NCI-H510A treated with DMSO at 0.1 percent for 48 hours (cell line): Measurements from ENCODE around the gene TMEM42.

ENCODE experiments used
- DNase-seq: peaks from one replicate; lab custom pipeline; 2025; lab: John Stamatoyannopoulos, UW

TMEM42 gene

GRCh38 chr3:44874308-44874707, 12.6 kb downstream of the TMEM42 start, which contains the start of gene TGM4:
Gene TGM4 (plus strand): TSS chr3:44874608. CDS start chr3:44874679, 71 bp downstream.
- no peak for DNase-seq

DNA sequence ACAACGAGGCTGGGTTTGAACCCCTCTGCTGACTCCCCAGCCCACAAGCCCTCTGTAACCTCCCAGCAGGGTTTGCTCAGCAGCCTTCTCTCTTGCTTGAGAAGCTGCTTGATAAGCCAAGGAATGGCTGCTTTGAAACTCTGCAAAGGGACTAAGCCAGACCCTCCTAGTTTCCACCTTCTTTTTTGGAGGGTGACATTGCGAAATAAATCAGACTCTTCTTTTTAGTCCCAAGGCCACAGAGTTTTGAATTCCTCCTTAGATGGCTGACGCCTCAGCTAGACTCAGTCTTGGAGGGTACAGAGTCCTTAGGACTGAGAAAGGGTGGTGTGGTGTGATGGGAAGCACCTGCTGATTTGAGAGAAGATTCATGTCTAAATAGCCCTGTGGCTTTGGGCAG, 13.9 kb downstream of the TMEM42 start:
- DNase-seq, result no peak

DNA sequence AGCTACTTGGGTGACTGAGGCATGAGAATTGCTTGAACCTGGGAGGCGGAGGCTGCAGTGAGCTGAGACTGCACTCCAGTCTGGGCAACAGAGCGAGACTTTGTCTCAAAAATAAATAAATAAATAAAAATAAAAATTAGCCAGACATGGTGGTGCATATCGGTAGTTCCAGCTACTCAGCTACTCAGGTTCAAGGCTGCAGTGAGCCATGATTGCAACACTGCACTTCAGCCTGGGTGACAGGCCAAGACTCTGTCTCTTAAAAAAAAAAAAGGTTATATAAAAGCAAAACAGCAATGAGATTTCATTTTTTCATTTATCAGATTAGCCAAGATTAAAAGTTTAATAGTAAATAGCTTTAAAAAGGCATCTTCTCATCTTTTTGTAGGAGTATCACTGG, 15.6 kb downstream of the TMEM42 start:
- no peak for DNase-seq

DNA sequence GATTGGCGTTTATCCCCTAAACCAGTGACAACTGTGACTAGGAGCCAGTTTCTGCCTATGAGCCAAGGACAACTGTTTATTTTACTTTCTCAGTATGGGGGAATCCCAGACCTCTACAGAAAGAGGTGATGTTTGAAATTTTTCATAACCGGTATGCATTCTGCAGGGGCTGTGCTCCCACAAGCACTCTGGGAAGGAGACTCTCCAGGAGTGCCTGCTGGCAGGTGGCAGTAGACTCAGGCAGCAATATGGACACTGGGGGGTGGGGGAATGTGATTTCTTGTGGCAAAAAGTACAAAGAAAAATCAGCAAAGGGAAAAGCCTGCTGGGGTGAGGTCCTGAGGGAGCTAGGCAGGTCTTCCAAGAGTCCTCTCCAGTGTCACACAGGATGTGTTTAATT, 18.6 kb downstream of the TMEM42 start:
- DNase-seq, result no peak

DNA sequence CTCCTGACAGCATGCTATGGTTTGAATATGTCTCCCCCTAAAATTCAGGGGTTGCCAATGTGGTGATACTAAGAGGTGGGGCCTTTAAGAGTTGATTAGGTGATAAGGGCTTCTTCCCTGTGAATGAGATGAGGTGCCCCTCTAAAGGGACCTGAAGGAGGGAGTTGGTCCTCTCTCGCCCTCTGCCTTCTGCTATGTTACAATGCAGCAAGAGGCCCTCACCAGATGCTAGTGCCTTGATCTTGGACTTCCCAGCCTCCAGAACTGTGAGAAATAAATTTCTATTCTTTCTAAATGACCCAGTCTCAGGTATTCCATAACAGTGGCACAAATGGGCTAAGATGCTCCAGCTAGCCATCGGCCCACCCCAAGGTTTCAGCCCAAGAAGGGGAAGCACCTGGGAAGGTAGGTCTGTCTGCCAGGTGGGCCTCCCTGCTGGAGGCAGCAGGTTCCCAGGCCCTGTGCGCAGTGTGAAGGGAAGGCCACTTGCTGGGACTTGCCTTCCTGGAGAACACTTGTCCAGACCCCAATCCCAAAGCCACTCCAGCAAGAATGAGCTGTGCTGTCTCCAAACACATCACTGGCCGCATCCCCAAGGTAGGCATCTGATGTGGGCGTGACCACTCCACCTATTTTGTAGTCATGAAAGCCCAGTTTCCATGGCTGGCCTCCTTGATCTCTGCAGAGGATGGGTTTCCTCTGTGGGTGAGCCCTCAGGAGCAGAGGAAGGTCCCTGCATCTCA, 21.7 kb downstream of the TMEM42 start:
- no peak for DNase-seq

DNA sequence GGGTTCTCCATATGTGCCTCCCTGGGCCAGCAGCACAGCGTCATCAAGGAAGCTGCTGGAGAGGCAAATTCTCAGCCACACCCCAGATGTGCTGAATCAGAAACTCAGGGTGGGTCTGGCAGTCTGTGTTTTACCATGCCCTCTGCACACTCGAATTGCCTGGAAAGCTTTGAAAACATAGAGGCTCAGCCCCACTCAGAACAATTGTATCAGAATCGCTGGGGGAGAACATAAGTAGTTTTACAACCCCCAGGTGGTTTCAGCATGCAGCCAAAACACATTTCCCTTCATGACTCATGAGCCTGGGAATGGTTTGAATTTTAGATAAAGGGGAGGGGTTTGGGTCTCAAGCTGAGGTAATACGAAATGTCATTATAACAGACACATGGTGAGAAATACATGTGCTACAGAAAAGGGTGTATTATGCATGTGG, 22.3 kb downstream of the TMEM42 start:
- DNase-seq, result no peak

- DNase-seq, result no peak
Observed at GRCh38 chr3:44885618-44886017, 23.9 kb downstream of the TMEM42 start.

DNA sequence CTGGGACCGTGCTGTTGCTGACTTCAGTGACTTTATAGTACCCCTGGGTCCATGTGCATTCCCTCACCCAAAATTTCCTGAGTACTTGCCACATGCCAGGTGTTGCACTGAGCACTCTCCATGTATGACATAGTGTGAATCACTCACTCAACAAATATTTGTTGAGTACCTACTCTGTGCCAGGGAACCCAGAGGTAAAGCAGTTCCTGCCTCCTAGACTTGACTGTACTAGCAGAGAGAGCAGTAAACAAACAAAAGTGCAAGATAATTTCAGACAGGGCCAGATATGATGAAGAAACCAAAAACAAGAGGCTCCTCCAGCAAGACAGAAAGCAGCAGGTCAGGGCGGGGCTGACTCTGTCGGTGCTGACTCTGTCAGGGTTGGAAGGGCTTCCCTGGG, 24.8 kb downstream of the TMEM42 start:
- DNase-seq, result no peak

GRCh38 chr3:44887101-44887500, 25.4 kb downstream of the TMEM42 start:
- DNase-seq, result no peak

GRCh38 chr3:44890258-44890657, 28.5 kb downstream of the TMEM42 start:
- no peak for DNase-seq

- no peak for DNase-seq
Observed at GRCh38 chr3:44890852-44891251, 29.1 kb downstream of the TMEM42 start.

DNA sequence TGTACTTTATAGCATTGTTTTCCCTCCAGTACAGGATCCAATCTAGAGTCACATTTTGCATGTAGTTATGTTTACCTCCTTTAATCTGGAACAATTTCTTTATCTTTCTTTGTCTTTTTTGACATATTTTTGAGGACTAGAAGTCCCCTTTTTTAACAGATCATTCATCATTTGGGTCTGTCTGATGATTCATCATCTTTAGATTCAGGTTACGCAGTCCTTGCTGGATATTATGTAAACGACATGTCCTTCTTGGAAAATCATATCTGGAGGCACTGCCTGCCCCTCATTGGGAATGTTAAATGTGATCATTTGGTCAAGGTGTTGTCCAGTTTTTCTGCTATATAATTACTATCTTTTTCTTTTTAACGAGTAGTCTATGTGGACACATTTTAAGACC, 31.0 kb downstream of the TMEM42 start:
- no peak for DNase-seq

DNA sequence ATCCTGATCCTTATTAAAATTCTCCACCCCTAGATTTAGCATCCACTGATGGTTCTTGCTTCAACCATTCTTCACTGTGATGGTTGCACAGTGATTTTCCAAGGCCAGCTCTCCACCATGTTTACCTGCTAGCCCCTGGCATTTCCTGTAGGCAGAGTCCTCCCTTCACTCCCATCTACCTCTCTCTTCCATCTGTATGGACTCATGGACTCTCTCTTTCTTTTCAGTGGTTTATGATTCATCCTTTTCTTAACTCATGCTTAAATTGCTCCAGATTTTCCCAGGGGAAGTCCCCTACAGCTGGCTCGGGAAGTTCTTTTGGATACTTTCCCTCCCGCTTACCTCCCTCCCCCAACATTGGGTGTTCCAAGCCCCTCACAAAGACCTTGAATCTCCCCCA, 31.4 kb downstream of the TMEM42 start:
- no peak for DNase-seq

DNA sequence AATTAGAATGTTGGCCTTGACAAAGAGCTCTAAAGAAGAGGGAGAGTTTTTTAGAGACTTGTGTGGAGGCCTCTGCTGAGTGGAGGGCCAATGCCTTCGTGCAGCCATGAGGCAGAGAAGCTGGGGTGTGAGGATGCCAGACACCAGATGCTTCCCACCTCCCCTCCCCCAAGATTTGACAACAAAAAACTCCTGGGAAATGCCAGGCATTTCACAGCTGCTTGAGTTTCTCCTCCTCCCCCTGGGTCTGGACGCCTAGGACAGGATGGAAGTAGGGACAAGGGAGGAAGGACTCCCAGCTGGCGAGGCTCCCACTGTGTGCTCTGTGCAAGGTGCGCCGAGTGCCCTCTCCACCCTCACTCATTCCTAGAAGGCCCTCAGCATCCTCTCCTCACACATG, 32.8 kb downstream of the TMEM42 start:
- no peak for DNase-seq

DNA sequence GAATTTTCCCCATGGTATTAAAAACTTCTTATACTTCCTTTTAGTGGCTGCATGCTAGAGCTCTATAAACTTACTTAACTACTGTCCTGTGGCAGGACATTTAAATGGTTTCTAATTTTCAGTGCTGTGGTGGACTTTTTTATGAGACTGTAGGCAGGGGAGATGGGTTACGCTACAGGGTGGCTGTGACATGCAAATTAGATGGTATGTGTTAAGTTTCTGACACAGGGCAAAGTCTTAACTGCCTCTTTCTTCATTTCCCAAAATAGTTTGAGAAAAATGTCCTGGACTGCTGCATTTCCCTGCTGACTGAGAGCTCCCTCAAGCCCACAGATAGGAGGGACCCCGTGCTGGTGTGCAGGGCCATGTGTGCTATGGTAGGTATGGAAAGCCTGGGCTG, 34.7 kb downstream of the TMEM42 start:
- DNase-seq, result no peak

- DNase-seq, result no peak
Observed at GRCh38 chr3:44899683-44900367, 38.1 kb downstream of the TMEM42 start.

GRCh38 chr3:44902628-44903027, 40.9 kb downstream of the TMEM42 start:
- DNase-seq, result no peak

GRCh38 chr3:44903314-44903713, 41.6 kb downstream of the TMEM42 start:
- no peak for DNase-seq

DNA sequence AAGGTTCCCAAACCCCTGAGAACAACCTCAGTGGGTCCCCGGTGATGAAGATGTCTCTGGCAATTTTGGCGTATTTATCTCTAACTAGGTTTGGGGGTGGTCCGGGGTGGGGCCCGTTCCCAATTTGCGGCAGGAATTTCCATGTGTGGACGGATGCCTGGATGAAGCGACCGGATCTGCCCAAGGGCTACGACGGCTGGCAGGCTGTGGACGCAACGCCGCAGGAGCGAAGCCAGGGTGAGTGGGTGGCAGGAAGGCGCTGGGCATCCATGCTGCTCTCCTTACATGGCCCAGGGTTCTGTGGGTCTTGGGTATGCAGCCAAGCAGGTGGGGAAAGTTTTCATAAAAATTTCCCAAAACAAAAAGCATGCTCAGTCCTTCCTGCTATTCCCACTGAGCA, 42.0 kb downstream of the TMEM42 start:
- DNase-seq, result no peak

DNA sequence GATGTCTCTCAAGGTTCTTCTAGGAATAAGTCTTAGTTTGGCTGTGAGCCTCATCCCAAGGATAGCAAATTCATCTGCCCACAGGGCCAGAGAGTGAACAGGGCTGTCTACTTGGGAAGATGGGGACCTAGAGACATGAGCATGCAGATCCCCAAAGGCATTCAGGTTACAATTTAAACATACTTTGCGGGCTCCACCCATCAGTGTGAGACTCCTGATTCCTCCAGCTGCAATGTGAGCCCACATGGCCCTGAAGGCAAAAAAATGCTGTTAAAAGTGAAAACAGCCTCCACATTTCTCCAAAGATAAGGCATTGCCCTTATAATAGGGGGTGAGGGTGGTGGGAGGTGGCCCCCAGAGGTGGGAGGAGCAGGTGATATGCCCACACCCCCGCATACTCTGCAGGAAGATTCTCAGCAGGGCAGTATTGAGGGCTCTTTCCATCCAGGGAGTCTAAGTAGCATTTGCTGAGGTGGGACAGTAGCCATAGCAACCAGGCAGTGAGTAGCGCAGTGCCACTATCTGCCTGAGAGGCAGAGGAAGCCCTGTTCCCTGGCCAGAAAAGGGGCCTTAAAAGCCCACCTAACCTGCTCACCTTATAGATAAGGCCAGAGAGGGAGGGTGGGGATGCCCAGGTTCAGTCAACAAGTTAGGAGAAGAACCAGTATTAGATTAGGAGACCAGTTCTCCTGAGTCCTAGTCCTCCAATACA, 43.9 kb downstream of the TMEM42 start:
- no peak for DNase-seq

DNA sequence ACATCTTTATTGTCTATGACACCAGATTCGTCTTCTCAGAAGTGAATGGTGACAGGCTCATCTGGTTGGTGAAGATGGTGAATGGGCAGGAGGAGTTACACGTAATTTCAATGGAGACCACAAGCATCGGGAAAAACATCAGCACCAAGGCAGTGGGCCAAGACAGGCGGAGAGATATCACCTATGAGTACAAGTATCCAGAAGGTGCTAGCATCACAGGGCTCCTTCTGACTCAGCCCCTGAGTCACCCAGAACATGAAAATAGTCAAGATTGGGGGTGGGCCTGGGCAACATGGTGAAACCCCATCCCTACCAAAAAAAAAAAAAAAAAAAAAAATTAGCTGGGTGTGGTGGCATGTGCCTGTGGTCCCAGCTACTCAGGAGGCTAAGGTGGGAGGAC, 45.3 kb downstream of the TMEM42 start:
- no peak for DNase-seq

DNA sequence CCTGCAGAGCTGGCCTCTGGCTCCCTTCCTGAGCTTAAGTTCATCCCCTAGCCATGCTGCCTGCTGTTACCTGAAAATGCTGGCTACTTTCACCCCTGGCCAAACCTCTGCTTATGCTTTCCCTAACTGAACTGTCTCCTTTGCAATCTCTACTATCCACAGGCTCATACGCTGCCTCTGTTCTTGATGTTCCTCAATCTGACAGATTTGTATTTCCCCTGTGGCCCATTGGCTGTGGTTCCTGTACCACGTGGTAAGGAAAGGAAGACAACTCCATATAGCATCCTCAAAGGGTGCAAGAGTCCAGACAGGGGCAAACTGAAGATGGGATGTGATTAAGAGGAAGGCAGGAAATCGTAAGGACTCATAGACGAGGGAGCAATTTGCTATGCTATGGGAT, 45.9 kb downstream of the TMEM42 start:
- DNase-seq, result no peak

DNA sequence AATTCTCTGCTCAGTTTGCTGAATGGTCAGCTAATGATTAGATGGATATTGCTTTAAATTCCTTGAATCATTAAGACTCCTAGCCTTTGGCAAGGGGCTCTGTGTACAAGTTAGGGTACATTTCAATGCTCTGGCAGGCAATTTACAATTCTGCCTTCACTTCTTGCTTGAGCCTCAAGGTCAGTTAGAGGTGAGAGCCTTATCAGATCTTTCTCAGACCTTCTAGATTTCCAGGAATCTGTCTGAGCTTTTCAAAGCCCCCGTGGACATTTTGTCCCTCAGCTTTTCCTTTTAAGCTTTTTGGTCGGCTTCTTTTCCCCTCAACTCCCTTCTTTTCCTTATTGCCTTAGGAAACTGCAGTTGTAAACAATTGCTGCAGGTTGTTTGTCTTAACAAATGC, 47.4 kb downstream of the TMEM42 start:
- DNase-seq, result no peak
